ENCODE measurements around the gene RAB11FIP3. TPM values are rescaled to one million over a fixed set of nuclear protein-coding genes. Genes with fewer than 3 reads are reported as not detected.

RAB11FIP3 gene
- total and polyA plus RNA-seq, 2 of the 13 experiments (the other 11 are each of a cell fraction or from before 2014, with no cell fraction given): 34.3 to 57.6 TPM

GRCh38 chr16:526181-527014, 100.9 kb downstream of the RAB11FIP3 start (continued):
- peak; percentile 42; the same call in 1 of the 2 replicates for TF ChIP-seq THAP9 (CRISPR knock-in tag; IDR thresholded peaks at IDR 0.05; ENCODE audit: borderline replicate concordance)
- 0 out of 3 replicates have a peak, but pooled peaks have one; percentile 8 for TF ChIP-seq MXI1 (IDR thresholded peaks at IDR 0.05; ENCODE audit: borderline replicate concordance, low read depth, low read length)
- TF ChIP-seq ZNF296 (CRISPR knock-in tag; conservative IDR thresholded peaks at IDR 0.05): 0 out of 2 replicates have a peak, but pooled peaks have one; percentile 34
- TF ChIP-seq SRSF1 (optimal IDR thresholded peaks at IDR 0.05; ENCODE audit: low read depth, low read length): peak; percentile 53
- no peak for TF ChIP-seq ZNF142 (CRISPR knock-in tag; IDR thresholded peaks at IDR 0.05)
- TF ChIP-seq SP5 (CRISPR knock-in tag; IDR thresholded peaks at IDR 0.05; ENCODE audit: borderline replicate concordance, low read depth): no peak
- 0 out of 2 replicates have a peak, but pooled peaks have one; percentile 15 for TF ChIP-seq ZNF350 (CRISPR knock-in tag; IDR thresholded peaks at IDR 0.05; ENCODE audit: borderline replicate concordance, low read depth)
- TF ChIP-seq SSRP1 (CRISPR knock-in tag; IDR thresholded peaks at IDR 0.05): 0 out of 2 replicates have a peak, but pooled peaks have one; percentile 48
- 0 out of 2 replicates have a peak, but pooled peaks have one; percentile 32 for TF ChIP-seq ZNF563 (CRISPR knock-in tag; IDR thresholded peaks at IDR 0.05)
- peak in 1 of 2 experiments; percentile 45; a peak in 1 of 4 replicates for TF ChIP-seq POLR2A (IDR thresholded peaks at IDR 0.05; ENCODE audit: insufficient read depth in 1 of 2, low read depth in 2 of 2, low read length in 2 of 2)
- no peak for TF ChIP-seq PRPF4 (IDR thresholded peaks at IDR 0.05; ENCODE audit: low read depth, low read length, poor library complexity, severe bottlenecking)
- TF ChIP-seq ZNF263 (CRISPR knock-in tag; IDR thresholded peaks at IDR 0.05): 0 out of 2 replicates have a peak, but pooled peaks have one; percentile 1
- TF ChIP-seq, protein P1, sequence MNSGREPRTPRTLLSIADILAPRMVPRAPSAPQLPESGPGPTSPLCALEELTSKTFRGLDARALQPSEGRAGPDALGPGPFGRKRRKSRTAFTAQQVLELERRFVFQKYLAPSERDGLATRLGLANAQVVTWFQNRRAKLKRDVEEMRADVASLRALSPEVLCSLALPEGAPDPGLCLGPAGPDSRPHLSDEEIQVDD (CRISPR knock-in tag; IDR thresholded peaks at IDR 0.05; ENCODE audit: borderline replicate concordance): peak; percentile 5; the same call in 1 of the 2 replicates
- TF ChIP-seq REPIN1 (CRISPR knock-in tag; IDR thresholded peaks at IDR 0.05; ENCODE audit: borderline replicate concordance, low read depth): no peak
- TF ChIP-seq GTF3A (CRISPR knock-in tag; conservative IDR thresholded peaks at IDR 0.05): no peak
